SK-N-SH treated with all-trans-retinoic acid at 6 μM for 48 hours (cell line): ENCODE data around the gene PLA2G4F.

Source experiments
- BACH2 ChIP-seq: fragments of 250-450 bp; sonication (Bioruptor Pico); IDR thresholded peaks from 2 replicates; pipeline ENCODE4 v1.9.0; 2021; ENCODE audit warnings: mild to moderate bottlenecking, borderline replicate concordance
- CSDC2 ChIP-seq: fragments of 250-450 bp; sonication (Bioruptor Pico); IDR thresholded peaks from 2 replicates; pipeline ENCODE4 v1.5.0; 2020; ENCODE audit warnings: mild to moderate bottlenecking, moderate library complexity
- ESRRG ChIP-seq: fragments of 250-450 bp; sonication (Bioruptor Pico); IDR thresholded peaks from 2 replicates; pipeline ENCODE4 v1.6.1; 2021; ENCODE audit warnings: mild to moderate bottlenecking
- ISL1 ChIP-seq: fragments of 250-450 bp; sonication (Bioruptor Pico); IDR thresholded peaks from 2 replicates; pipeline ENCODE4 v2.1.2; 2022; ENCODE audit warnings: mild to moderate bottlenecking, moderate library complexity
- OSR1 ChIP-seq: fragments of 250-450 bp; sonication (Bioruptor Pico); IDR thresholded peaks from 2 replicates; pipeline ENCODE4 v1.8.0; 2022; ENCODE audit warnings: moderate library complexity, mild to moderate bottlenecking, inconsistent platforms
- SNAI2 ChIP-seq: fragments of 250-450 bp; sonication (Bioruptor Pico); IDR thresholded peaks from 2 replicates; pipeline ENCODE4 v1.5.0; 2020; ENCODE audit warnings: mild to moderate bottlenecking, moderate library complexity
- TCF4 ChIP-seq: fragments of 250-450 bp; sonication (Bioruptor Pico); IDR thresholded peaks from 2 replicates; pipeline ENCODE4 v1.8.0; 2021; ENCODE audit warnings: mild to moderate bottlenecking, moderate library complexity, borderline replicate concordance
- ZFP3 ChIP-seq: fragments of 250-450 bp; sonication (Bioruptor Pico); IDR thresholded peaks from 2 replicates; pipeline ENCODE4 v1.5.0; 2020; ENCODE audit warnings: mild to moderate bottlenecking, moderate library complexity
- ZFP30 ChIP-seq: fragments of 450-650 bp; formaldehyde crosslinking; IDR thresholded peaks from 2 replicates; pipeline ENCODE4 v1.5.0; 2022; ENCODE audit warnings: mild to moderate bottlenecking, moderate library complexity
- ZNF565 ChIP-seq: fragments of 450-650 bp; formaldehyde crosslinking; conservative IDR thresholded peaks from 2 replicates; pipeline ENCODE4 v1.5.0; 2020; ENCODE audit warnings: low read depth, mild to moderate bottlenecking, moderate library complexity
- TF ChIP-seq, protein P1 (sequence below): fragments of 250-450 bp; sonication (Bioruptor Pico); IDR thresholded peaks from 2 replicates; pipeline ENCODE4 v1.5.0; 2020; ENCODE audit warnings: mild to moderate bottlenecking, moderate library complexity
- TF ChIP-seq, protein P2 (sequence below): fragments of 250-450 bp; sonication (Bioruptor Pico); IDR thresholded peaks from 2 replicates; pipeline ENCODE4 v1.8.0; 2021; ENCODE audit warnings: low read depth, mild to moderate bottlenecking, moderate library complexity, borderline replicate concordance
- TF ChIP-seq, protein P3 (sequence below): fragments of 250-450 bp; sonication (Bioruptor Pico); IDR thresholded peaks from 2 replicates; pipeline ENCODE4 v1.8.0; 2020; ENCODE audit warnings: mild to moderate bottlenecking, moderate library complexity, borderline replicate concordance

DNA sequence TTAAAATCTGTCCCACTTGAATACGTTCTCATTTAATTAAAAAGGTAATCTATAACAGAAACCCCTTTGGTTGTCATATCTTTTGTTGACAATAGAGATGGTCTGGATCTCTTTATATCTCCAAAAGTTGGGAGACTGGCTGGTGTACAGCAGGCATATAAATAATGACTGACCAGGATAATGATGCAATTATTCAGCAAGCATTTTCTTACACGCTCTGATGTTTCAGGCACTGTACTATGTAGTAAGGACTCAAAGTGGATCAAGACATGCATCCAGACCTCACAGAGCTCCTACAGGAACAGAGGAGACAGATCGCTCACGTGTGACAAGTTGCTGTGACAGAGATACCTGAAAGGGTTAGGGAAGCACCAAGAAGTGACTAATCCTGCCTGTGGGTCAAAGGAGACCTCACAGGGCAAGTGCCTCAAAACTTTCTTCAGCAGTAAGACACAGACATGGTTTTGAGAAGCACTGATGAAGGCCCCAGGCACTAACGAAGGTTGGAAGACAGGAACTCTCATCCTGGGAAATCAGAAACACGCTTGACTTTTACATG is 26.0 kb upstream of the PLA2G4F start:
- TF ChIP-seq ISL1 (CRISPR knock-in tag), result no peak
- TF ChIP-seq, protein P1, sequence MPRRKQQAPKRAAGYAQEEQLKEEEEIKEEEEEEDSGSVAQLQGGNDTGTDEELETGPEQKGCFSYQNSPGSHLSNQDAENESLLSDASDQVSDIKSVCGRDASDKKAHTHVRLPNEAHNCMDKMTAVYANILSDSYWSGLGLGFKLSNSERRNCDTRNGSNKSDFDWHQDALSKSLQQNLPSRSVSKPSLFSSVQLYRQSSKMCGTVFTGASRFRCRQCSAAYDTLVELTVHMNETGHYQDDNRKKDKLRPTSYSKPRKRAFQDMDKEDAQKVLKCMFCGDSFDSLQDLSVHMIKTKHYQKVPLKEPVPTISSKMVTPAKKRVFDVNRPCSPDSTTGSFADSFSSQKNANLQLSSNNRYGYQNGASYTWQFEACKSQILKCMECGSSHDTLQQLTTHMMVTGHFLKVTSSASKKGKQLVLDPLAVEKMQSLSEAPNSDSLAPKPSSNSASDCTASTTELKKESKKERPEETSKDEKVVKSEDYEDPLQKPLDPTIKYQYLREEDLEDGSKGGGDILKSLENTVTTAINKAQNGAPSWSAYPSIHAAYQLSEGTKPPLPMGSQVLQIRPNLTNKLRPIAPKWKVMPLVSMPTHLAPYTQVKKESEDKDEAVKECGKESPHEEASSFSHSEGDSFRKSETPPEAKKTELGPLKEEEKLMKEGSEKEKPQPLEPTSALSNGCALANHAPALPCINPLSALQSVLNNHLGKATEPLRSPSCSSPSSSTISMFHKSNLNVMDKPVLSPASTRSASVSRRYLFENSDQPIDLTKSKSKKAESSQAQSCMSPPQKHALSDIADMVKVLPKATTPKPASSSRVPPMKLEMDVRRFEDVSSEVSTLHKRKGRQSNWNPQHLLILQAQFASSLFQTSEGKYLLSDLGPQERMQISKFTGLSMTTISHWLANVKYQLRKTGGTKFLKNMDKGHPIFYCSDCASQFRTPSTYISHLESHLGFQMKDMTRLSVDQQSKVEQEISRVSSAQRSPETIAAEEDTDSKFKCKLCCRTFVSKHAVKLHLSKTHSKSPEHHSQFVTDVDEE (CRISPR knock-in tag), result no peak
- TF ChIP-seq, protein P2, sequence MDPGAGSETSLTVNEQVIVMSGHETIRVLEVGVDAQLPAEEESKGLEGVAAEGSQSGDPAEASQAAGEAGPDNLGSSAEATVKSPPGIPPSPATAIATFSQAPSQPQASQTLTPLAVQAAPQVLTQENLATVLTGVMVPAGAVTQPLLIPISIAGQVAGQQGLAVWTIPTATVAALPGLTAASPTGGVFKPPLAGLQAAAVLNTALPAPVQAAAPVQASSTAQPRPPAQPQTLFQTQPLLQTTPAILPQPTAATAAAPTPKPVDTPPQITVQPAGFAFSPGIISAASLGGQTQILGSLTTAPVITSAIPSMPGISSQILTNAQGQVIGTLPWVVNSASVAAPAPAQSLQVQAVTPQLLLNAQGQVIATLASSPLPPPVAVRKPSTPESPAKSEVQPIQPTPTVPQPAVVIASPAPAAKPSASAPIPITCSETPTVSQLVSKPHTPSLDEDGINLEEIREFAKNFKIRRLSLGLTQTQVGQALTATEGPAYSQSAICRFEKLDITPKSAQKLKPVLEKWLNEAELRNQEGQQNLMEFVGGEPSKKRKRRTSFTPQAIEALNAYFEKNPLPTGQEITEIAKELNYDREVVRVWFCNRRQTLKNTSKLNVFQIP, result no peak
- TF ChIP-seq ZNF565, result no peak
- TF ChIP-seq CSDC2, result no peak
- no peak for TF ChIP-seq ZFP30 (CRISPR knock-in tag)
- TF ChIP-seq, protein P3, sequence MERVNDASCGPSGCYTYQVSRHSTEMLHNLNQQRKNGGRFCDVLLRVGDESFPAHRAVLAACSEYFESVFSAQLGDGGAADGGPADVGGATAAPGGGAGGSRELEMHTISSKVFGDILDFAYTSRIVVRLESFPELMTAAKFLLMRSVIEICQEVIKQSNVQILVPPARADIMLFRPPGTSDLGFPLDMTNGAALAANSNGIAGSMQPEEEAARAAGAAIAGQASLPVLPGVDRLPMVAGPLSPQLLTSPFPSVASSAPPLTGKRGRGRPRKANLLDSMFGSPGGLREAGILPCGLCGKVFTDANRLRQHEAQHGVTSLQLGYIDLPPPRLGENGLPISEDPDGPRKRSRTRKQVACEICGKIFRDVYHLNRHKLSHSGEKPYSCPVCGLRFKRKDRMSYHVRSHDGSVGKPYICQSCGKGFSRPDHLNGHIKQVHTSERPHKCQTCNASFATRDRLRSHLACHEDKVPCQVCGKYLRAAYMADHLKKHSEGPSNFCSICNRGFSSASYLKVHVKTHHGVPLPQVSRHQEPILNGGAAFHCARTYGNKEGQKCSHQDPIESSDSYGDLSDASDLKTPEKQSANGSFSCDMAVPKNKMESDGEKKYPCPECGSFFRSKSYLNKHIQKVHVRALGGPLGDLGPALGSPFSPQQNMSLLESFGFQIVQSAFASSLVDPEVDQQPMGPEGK (CRISPR knock-in tag), result no peak
- TF ChIP-seq TCF4, result no peak
- TF ChIP-seq ZFP3 (CRISPR knock-in tag), result no peak
- TF ChIP-seq BACH2, result no peak
- no peak for TF ChIP-seq OSR1 (CRISPR knock-in tag)
- TF ChIP-seq SNAI2 (CRISPR knock-in tag), result no peak
- no peak for TF ChIP-seq ESRRG (CRISPR knock-in tag)
